ENCODE measurements around the gene CCDC71L.

Gene CCDC71L

DNA sequence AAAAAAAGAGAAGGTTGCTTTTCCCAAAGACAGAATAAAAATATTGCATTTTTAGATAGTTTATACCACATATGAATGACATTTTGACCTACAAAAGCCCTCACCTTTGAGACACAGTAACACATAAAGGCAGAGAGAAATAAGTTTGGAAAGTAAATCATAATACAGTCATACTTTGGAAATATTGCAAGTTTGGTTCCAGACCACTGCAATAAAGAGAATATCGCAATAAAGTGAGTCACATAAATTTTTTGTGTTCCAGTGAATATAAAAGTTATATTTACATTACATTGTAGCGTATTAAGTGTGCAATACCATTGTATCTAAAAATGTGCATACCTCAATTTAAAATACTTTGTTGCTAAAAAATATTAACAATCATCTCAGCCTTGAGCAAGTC, 40.3 kb downstream of the CCDC71L start:
- no peak overlapping the region for H3K27ac ChIP-seq

DNA sequence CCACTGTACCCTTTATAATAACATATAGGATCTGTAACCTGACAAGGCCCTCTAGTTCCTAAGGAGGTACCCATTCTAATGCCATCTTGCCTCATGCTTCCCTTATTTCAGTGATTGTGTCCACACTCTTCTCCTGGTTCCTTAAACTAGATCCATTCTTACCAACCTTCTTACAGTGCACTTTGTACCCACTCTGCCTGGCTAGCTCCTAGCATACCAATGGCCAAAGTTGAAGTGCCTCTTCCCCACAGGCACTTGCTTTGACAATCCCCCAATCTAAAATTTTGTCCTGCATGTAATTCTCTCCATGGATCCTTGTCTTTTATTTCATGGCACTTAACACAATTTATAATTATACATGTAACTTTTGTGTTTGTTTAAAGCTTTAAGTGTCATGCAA, 40.9 kb downstream of the CCDC71L start:
- H3K27ac ChIP-seq = no peak overlapping the region
- TF ChIP-seq ZFX (IDR thresholded peaks at IDR 0.05) (no peak), CTCF (conservative IDR thresholded peaks at IDR 0.05) (no peak)

More for the DNA sequence above, 40.3 kb downstream of the CCDC71L start:
- TF ChIP-seq CTCF (conservative IDR thresholded peaks at IDR 0.05) (no peak), ZFX (IDR thresholded peaks at IDR 0.05) (no peak)

GRCh38 chr7:106619213-106619612, 41.7 kb downstream of the CCDC71L start:
- no peak overlapping the region for H3K27ac ChIP-seq
- TF ChIP-seq CTCF (conservative IDR thresholded peaks at IDR 0.05) = no peak
- no peak for TF ChIP-seq ZFX (IDR thresholded peaks at IDR 0.05)

DNA sequence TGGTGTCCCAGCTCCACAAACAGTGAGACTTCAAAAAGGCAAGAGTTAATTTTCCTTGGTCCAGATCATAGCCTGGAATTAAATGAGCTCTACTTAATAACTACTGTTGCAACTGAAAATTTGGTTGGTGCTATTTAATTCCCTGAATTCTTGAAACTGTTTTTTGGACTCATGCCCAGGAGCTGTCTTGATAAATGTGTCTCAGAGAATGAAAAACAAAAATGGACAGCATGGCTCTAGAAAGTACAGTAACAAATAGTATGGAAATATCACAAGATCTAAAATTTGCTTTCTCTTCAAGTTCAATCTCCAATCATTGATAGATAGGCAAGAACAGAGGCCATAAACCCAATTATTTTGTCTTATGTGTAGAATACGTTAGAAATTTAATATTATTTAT, 42.5 kb downstream of the CCDC71L start:
- TF ChIP-seq ZFX (IDR thresholded peaks at IDR 0.05) (no peak), CTCF (conservative IDR thresholded peaks at IDR 0.05) (no peak)
- no peak overlapping the region for H3K27ac ChIP-seq

GRCh38 chr7:106617860-106618259, 43.1 kb downstream of the CCDC71L start:
- TF ChIP-seq CTCF (conservative IDR thresholded peaks at IDR 0.05) (no peak), ZFX (IDR thresholded peaks at IDR 0.05) (no peak)
- H3K27ac ChIP-seq = no peak overlapping the region

GRCh38 chr7:106616708-106617051, 44.3 kb downstream of the CCDC71L start:
- H3K27ac ChIP-seq = no peak overlapping the region
- TF ChIP-seq CTCF (conservative IDR thresholded peaks at IDR 0.05) (no peak), ZFX (IDR thresholded peaks at IDR 0.05) (no peak)

- no peak overlapping the region for H3K27ac ChIP-seq
- TF ChIP-seq CTCF (conservative IDR thresholded peaks at IDR 0.05) (no peak), ZFX (IDR thresholded peaks at IDR 0.05) (no peak)
Measured at GRCh38 chr7:106615808-106616707, 44.9 kb downstream of the CCDC71L start.
